A549 (cell line): ENCODE data around the gene CA11.

Source experiments
- CHD2 ChIP-seq: fragments of 150-350 bp; IDR thresholded peaks from 2 replicates; pipeline ENCODE4 v1.6.1; 2014; ENCODE audit warnings: low read length; ENCODE audit not compliant: partially characterized antibody
- EP300 ChIP-seq, 2 experiments: fragments of >200 bp; sonication (Bioruptor Twin); formaldehyde crosslinking; IDR thresholded peaks; 2 replicates in 1 of 2; 3 replicates in 1 of 2; pipeline ENCODE4 v1.6.1; 2016 to 2017
- ESRRA ChIP-seq: fragments of 150-350 bp; IDR thresholded peaks from 2 replicates; pipeline ENCODE4 v1.6.1; 2014; ENCODE audit warnings: mild to moderate bottlenecking, low read length, borderline replicate concordance
- KDM1A ChIP-seq: fragments of 200-600 bp; sonication (generic); IDR thresholded peaks from 2 replicates; pipeline ENCODE4 v1.6.1; 2016; ENCODE audit warnings: low read depth, mild to moderate bottlenecking
- RAD21 ChIP-seq, 2 experiments: fragments of >200 bp in 1 of 2; sonication (Bioruptor Twin) in 1 of 2; formaldehyde crosslinking in 1 of 2; IDR thresholded peaks in 1 of 2; conservative IDR thresholded peaks in 1 of 2; 2 replicates in 1 of 2; 3 replicates in 1 of 2; pipeline ENCODE4 v1.6.1; 2012 to 2018; ENCODE audit warnings: inconsistent platforms in 1 of 2
- RFX5 ChIP-seq: fragments of 450-650 bp; IDR thresholded peaks from 2 replicates; pipeline ENCODE4 v1.7.1; 2014; ENCODE audit warnings: antibody characterized with exemption, mild to moderate bottlenecking, moderate library complexity
- TF ChIP-seq, protein P1 (sequence below): fragments of >200 bp; sonication (Bioruptor Twin); formaldehyde crosslinking; IDR thresholded peaks from 3 replicates; pipeline ENCODE4 v1.5.1; 2016
- TF ChIP-seq, protein P2 (sequence below): fragments of 200-600 bp; sonication (generic); IDR thresholded peaks from 2 replicates; pipeline ENCODE4 v1.6.1; 2016; ENCODE audit warnings: antibody characterized with exemption, mild to moderate bottlenecking, moderate library complexity
- TF ChIP-seq, protein P3 (sequence below): fragments of 250-450 bp; sonication (Bioruptor Pico); IDR thresholded peaks from 2 replicates; pipeline ENCODE4 v1.5.0; 2021; ENCODE audit warnings: mild to moderate bottlenecking, moderate library complexity, borderline replicate concordance
- TF ChIP-seq, protein P4 (sequence below): fragments of >200 bp; sonication (Bioruptor Twin); formaldehyde crosslinking; IDR thresholded peaks from 2 replicates; pipeline ENCODE4 v1.6.1; 2016

DNA sequence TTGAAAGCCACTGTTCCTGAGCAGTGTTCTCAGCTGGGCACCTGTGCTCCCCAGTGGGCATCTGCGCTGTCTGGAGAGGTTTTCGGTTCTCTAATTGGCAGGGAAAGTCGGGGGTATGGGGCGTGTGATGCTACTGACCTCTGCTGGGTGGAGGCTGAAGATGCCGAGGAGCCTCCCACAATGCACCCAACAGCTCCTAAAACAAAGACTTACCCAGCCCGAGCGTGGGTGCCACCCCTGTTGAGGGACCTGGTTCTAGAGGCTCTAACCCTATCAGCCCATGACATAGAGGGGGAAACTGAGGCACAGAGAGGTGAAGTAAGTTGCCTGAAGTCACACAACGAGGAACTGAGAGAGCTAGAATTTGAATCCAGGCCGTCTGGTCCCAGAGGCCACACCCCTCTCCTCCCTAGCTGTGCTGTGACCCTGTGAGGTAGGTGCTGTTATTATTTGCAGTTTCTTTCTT, 37.2 kb downstream of the CA11 start:
- TF ChIP-seq, protein P1, sequence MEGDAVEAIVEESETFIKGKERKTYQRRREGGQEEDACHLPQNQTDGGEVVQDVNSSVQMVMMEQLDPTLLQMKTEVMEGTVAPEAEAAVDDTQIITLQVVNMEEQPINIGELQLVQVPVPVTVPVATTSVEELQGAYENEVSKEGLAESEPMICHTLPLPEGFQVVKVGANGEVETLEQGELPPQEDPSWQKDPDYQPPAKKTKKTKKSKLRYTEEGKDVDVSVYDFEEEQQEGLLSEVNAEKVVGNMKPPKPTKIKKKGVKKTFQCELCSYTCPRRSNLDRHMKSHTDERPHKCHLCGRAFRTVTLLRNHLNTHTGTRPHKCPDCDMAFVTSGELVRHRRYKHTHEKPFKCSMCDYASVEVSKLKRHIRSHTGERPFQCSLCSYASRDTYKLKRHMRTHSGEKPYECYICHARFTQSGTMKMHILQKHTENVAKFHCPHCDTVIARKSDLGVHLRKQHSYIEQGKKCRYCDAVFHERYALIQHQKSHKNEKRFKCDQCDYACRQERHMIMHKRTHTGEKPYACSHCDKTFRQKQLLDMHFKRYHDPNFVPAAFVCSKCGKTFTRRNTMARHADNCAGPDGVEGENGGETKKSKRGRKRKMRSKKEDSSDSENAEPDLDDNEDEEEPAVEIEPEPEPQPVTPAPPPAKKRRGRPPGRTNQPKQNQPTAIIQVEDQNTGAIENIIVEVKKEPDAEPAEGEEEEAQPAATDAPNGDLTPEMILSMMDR, result peak; percentile 92
- no peak for TF ChIP-seq ESRRA
- TF ChIP-seq CHD2, result no peak
- TF ChIP-seq, protein P2, sequence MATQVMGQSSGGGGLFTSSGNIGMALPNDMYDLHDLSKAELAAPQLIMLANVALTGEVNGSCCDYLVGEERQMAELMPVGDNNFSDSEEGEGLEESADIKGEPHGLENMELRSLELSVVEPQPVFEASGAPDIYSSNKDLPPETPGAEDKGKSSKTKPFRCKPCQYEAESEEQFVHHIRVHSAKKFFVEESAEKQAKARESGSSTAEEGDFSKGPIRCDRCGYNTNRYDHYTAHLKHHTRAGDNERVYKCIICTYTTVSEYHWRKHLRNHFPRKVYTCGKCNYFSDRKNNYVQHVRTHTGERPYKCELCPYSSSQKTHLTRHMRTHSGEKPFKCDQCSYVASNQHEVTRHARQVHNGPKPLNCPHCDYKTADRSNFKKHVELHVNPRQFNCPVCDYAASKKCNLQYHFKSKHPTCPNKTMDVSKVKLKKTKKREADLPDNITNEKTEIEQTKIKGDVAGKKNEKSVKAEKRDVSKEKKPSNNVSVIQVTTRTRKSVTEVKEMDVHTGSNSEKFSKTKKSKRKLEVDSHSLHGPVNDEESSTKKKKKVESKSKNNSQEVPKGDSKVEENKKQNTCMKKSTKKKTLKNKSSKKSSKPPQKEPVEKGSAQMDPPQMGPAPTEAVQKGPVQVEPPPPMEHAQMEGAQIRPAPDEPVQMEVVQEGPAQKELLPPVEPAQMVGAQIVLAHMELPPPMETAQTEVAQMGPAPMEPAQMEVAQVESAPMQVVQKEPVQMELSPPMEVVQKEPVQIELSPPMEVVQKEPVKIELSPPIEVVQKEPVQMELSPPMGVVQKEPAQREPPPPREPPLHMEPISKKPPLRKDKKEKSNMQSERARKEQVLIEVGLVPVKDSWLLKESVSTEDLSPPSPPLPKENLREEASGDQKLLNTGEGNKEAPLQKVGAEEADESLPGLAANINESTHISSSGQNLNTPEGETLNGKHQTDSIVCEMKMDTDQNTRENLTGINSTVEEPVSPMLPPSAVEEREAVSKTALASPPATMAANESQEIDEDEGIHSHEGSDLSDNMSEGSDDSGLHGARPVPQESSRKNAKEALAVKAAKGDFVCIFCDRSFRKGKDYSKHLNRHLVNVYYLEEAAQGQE, result no peak
- TF ChIP-seq RFX5, result no peak
- TF ChIP-seq, protein P3, sequence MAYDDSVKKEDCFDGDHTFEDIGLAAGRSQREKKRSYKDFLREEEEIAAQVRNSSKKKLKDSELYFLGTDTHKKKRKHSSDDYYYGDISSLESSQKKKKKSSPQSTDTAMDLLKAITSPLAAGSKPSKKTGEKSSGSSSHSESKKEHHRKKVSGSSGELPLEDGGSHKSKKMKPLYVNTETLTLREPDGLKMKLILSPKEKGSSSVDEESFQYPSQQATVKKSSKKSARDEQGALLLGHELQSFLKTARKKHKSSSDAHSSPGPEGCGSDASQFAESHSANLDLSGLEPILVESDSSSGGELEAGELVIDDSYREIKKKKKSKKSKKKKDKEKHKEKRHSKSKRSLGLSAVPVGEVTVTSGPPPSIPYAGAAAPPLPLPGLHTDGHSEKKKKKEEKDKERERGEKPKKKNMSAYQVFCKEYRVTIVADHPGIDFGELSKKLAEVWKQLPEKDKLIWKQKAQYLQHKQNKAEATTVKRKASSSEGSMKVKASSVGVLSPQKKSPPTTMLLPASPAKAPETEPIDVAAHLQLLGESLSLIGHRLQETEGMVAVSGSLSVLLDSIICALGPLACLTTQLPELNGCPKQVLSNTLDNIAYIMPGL (CRISPR knock-in tag), result no peak
- TF ChIP-seq KDM1A, result no peak
- TF ChIP-seq RAD21 (conservative IDR thresholded peaks at IDR 0.05 in 1 of 2, IDR thresholded peaks at IDR 0.05 in 1 of 2), result peak; percentile 94 to 98
- TF ChIP-seq, protein P4, sequence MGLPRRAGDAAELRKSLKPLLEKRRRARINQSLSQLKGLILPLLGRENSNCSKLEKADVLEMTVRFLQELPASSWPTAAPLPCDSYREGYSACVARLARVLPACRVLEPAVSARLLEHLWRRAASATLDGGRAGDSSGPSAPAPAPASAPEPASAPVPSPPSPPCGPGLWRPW, result no peak
- TF ChIP-seq EP300 (IDR thresholded peaks at IDR 0.05), result no peak
